Kidney glomerular epithelial cell (primary cell): ENCODE data around the gene RXRB.
"Not testable (repeated sequence)": the region's sequence is repeated elsewhere in the genome, so short reads cannot be mapped to it uniquely, and the experiment has no call there.

ENCODE experiments used
- DNase-seq: peaks from one replicate; lab custom pipeline; 2025; lab: John Stamatoyannopoulos, UW

RXRB gene

DNA sequence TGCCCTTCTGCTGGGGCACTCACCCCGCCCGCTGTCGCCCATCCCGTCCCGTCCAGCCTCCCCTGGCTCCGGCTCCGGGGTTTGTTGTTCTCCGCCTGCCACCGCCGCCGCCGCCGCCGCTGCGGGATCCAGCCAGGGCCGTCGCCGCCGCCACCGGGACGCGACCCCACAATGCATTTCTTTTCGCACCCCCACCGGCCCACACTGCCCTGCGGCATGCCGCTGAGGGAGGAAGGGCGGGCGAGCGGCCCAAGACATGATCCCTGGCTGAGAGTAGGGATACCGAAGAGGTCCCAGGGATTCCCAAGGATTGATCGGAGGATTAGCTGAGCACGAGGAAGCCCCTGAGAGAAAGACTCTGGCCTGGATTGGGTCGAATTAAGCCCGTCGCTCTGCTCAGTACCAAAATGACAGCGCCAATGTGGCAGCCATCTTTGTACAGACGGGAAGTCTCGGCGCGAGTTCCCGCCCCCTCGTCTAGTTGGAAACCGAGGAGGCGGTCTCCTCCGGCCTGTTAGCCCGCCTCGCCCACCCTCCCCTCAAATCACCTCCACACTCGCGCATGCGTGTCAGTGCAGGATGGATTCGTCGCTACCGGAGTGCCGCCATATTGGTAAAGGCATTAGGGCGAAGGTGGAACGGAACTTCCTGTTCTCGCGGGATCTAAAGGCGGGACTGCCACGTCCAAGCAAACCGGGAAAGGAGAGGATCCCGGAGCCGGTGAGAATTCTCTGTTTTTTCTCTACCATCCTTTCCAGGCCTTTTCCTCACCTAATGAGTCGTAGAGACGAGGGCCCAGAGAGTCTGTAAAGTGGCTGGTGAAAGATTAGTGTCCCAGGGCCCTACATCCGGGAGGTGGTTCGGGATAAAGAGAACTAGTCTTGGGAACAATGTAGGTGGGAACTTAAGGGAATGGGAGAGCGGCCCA, at the start of gene RXRB, which contains the start of gene SLC39A7:
TSS of gene RXRB (minus strand) at position 447 of the 928 bp plus-strand sequence. CDS start at position 258, 189 bp downstream.
TSS of gene SLC39A7 (plus strand) at position 649 of the 928 bp plus-strand sequence. CDS start 379 bp downstream, outside the sequence.
- DNase-seq = peak; percentile 98

DNA sequence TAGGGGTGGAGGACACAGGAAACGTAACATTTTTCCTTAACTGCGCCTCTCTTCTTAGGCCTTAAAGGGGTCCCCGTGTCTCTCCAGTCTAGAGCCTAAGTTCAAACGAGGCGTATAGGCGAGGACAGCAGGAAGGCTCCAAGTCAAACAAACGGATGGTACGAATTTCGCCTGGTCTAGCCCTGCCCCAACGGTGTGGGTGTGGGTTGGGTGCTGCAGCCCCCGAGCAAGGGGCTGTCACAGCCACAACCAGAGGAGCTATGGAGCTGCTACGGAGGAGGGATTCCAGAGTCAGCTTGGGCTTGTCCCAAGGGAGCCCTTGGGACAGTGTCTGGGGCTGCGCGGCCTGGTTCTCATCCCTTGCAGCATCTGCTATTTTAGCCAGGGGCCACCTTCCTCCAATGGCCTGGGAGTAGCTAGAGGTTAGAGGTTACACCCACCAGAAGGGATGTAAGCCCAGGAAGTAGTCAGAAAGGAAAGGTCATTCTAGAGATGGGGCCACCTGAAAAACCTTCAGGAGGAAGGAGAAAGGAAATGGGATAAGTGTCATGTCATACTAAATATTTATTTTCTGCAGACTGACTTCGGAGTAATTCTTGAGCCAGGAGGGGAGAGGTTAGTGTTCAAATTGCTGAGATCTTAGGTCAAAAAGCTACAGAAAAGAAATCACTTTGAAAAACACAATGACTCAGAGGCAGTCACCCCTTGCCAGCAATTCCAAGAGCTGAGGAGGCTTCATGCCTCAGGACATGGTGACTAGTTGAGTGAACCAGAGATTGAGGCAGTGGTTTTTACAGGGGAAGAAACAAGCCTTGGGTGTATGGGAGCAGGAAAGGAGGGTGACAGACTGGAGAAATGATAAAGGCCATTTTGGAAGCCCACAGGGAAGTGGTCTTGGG, 49.5 kb upstream of the RXRB start:
- peak; percentile 47 for DNase-seq

DNA sequence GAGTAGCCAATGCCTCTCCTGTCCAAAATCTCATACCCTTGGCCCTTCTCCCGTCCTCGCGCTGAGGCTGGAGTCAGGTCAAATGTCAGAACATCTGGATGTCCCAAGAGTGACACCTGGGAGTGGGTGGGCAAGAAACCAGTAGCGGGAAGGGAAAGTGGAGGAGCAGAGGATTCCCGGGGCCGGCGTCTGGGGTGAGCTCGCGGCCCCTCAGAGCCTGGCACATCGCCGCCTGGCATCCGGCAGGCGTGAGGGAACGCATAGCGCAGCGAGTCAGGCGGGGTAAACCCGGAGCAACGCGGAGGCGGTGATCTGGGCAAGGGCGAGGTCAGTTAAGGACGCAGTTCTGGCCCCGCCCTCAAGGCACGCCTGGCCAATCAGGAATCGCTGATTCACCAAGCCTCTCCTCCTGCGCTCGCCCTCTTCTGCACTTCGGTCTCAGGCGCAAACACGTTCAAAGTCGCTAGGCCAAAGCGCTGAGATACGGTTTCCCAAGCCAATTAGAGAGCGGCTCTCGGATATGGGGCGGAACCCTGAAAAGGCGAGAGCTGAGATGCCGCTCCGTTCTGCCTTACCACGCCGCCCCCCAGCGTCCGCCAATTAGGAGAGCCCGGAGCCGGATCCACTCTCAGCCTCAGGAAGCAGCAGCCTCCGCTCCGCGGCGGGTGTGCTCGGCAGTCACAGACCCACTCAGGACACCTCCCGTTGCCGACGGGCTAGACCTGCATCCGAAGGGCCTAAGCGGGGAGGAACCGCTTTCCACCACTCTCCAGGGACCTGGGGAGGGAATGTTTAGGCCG, 48.7 kb upstream of the RXRB start:
- DNase-seq = peak; percentile 97

DNA sequence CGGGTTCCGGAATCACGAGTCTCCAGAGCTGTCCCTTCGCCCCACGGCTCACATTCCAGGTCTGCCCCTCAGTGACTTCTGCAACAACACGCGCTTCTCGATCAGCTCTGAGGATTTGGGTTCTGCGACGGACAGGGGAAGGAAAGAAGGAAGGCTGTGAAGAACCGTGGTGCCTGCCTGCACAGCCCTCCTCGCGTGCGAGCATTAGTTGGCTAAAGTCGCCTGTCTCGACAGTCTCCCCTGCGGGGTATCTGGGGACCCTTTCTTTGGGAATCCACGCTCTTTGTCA, 48.1 kb upstream of the RXRB start:
- no peak for DNase-seq

- DNase-seq = peak; percentile 73
Observed at GRCh38 chr6:33247977-33248642, 47.6 kb upstream of the RXRB start.

DNA sequence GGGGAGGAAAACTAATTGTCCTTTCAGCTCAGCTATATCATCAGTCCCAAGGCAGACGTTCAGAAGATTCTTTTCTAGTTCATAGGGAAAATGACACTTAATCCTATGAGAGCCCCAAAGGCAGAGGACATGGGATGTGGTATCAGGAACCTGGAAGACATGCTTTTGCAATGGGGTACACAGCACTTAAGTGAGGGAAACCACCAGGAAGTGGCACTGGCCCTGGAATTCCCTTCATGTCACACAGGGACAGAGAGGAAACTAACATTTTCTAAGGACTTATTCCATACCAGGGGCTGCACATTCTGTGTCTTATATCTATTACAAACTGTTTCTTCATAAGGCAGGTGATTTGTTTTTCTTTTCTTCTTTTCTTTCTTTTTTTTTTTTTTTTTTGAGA, 43.0 kb upstream of the RXRB start:
- no peak for DNase-seq

DNA sequence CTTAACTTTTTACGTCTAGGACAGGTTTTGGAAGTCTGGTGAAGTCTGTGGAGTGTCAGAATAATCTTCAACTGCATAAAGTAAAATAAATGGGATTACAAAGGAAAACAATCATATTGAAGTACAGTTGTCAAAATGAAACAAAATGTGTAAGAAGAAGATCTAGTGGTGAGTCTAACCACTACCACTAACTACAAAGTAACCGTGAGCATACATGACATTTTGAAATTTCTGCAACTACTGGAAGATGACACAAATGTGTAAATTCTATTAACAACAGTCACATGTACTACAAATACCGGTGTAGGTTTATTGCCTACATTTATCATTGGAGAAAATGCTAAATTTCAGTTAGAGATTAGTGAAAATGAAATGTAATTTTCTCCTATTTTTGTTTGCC, 41.5 kb upstream of the RXRB start:
- DNase-seq = no peak

DNA sequence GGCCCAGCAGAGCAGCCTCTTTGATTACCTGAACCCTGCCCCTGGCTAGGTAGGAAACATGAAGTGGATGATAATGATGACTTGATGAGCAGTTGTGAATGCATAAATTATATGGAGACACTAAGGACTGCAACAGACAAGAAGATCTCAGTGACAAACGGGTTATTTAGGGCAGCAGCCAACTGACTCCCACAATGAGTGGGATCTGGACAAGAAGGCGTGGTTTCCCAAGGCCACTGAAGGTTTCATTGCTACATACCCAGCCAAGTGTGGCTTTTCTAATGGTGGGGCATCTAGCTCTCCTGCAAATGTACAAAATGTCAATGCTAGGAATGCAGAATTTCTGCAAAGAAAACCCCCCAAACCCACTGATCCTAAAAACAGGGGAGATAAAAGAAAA, 37.3 kb upstream of the RXRB start:
- no peak for DNase-seq

DNA sequence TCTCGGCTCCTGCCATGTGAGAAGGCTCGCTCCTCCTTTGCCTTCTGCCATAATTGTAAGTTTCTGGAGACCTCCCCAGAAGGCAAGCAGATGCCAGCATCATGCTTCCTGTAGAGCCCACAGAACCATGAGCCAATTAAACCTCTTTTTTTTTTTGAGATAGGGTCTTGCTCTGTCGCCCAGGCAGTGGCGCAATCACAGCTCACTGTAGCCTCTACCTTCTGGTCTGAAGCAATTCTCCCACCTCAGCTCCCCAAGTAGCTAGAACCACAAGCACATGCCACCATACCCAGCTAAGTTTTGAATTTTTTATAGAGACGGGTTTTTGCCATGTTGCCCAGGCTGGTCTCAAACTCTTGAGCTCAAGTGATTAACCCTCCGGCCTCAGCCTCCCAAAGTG, 36.4 kb upstream of the RXRB start:
- DNase-seq = no peak

- DNase-seq = no peak
Observed at GRCh38 chr6:33236328-33236727, 35.9 kb upstream of the RXRB start.

- no peak for DNase-seq
Observed at GRCh38 chr6:33235221-33235634, 34.8 kb upstream of the RXRB start.

GRCh38 chr6:33226503-33227120, 26.1 kb upstream of the RXRB start:
- DNase-seq = not testable (repeated sequence)

DNA sequence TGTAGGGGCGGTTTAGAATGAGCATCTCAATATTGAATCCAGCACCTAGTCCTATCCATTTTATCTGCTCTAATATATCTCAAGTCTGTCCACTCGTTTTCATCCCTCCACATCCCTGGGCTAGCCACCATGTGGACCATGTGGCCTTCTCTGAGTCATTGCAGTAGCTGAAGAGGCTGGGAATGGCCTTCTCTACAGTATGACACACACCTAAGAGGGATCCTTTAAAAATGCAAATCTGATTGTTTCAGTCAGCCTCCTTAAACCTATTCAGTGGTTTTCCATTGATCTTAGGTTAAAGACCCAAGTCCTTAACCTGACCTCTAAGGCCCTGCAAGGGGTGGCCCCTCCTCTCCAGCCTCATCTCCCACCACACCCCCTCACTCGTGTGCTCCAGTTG, 17.2 kb upstream of the RXRB start:
- DNase-seq = no peak

- no peak for DNase-seq
Observed at GRCh38 chr6:33217246-33217645, 16.8 kb upstream of the RXRB start.

GRCh38 chr6:33216117-33216649, 15.7 kb upstream of the RXRB start:
- no peak for DNase-seq

DNA sequence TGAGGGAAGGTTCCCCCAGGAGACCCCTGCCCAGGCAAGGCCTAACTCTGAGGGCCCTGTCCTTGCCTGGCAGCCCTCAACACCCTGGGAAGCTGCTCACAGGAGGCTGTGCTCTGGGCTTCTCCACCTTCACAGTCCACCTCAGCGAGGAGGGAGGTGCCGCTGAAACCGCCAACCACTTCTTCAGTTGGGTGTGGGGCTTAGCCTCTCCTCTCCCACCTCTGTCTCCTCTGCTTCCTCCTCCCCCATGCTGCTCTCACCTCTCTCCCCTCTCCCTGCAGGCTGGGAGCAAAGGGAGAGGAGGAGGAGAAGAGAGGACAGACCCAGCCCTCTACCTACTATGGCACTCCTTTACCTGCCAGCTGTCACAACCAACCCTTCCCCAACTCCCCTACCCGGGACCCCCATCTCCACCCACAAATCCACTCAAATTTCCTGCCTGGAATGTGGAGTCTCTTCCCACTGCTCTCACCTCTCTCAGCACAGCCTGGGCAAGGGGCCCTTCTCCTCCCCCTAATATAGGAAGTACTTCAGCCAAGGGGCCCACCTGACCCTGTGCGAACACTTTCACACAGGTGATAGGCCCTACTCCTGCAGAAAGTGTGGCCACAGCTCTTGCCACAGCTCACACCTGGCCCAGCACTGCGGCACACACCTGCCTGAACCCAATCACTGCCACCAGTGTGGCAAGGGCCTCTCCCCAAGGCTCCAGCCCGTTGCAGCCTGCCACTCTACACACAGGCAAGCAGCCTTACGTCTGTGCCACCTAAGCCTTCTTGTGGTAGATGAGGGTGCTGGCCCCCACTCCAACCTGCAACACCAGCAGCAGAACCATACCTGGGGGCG, 15.0 kb upstream of the RXRB start:
- no peak for DNase-seq

GRCh38 chr6:33213989-33214335, 13.5 kb upstream of the RXRB start:
- no peak for DNase-seq

- peak; percentile 13 for DNase-seq
Observed at GRCh38 chr6:33213166-33213988, 12.9 kb upstream of the RXRB start.

DNA sequence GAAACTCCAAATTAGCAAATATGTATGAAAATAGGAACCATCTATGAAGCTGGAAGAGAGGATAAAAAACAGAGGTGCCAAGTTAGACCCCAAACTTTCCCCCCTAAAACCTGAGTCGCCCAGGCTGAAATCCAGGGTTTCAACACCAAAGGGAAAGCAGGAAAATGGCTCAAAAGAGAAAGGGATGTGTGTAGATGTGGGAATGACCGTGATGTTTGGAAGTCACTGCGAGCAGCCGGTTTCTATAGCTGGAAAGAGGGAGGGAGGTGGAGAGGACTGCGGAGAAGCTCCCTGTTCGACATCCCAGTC, 12.3 kb upstream of the RXRB start:
- DNase-seq = no peak
